ENCODE data around the gene SLC39A1.
"Not testable (repeated sequence)": the region's sequence is repeated elsewhere in the genome, so short reads cannot be mapped to it uniquely, and the experiment has no call there.

The SLC39A1 gene, protein sequence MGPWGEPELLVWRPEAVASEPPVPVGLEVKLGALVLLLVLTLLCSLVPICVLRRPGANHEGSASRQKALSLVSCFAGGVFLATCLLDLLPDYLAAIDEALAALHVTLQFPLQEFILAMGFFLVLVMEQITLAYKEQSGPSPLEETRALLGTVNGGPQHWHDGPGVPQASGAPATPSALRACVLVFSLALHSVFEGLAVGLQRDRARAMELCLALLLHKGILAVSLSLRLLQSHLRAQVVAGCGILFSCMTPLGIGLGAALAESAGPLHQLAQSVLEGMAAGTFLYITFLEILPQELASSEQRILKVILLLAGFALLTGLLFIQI

GRCh38 chr1:153963030-153963849 is at the start of gene SLC39A1:
Gene SLC39A1, minus strand, starts transcription at chr1:153963537. Its CDS starts 822 bp downstream, at chr1:153962715.
- DNase-seq (ENCODE audit: low spot score): peak; percentile 95

DNA sequence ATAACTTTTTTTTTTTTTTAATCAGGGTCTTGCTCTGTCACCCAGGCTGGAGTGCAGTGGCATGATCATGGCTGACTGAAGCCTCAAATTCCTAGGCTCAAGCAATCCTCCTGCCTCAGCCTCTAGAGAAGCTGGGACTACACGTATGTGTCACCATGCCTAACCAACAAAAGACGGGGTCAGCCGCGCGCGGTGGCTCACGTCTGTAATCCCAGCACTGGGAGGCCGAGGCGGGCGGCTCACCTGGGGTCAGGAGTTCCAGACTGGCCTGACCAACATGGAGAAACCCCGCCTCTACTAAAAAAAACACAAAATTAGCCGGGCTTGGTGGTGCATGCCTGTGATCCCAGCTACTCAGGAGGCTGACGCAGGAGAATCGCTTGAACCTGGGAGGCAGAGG is 49.2 kb upstream of the SLC39A1 start:
- DNase-seq (ENCODE audit: low spot score): not testable (repeated sequence)

DNA sequence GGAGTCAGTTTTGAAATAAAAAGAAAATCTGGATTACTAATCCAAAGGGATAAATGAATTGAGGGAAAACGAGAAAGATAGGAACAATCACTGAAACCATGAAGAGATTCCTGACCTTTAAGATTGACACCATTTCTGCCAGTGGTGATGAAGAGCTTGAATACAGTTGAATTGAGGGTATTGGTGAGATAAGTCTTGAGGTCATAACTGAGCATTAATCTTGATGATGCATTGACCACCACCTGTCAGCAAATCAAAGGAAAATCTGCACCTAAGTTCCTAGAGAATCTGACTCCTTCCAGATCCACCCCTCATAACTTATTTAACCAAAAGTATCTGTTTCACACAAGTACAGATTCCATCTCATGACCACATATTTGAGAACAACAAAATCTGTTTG is 48.8 kb upstream of the SLC39A1 start:
- DNase-seq (ENCODE audit: low spot score): no peak

- no peak for DNase-seq (ENCODE audit: low spot score)
These were observed 42.8 kb upstream of the SLC39A1 start for GRCh38 chr1:154006136-154006535.

DNA sequence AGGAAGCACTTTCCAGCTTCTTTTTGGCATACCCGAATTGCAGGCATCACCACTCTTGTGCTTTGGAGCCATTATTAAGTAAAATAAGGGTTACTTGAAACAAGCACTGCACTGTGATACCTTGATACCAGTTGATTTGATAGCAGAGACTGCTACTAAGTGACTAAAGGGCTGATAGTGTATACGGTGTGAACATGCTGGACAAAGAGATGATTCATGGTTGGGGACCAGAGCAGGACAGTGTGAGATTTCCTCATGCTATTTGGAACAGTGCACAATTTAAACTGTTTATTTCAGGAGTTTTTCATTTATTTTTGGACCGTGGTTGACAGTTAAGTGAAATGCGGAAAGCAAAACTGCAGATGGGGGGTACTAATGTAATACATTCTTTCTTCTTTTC is 37.1 kb upstream of the SLC39A1 start:
- no peak for DNase-seq (ENCODE audit: low spot score)

DNA sequence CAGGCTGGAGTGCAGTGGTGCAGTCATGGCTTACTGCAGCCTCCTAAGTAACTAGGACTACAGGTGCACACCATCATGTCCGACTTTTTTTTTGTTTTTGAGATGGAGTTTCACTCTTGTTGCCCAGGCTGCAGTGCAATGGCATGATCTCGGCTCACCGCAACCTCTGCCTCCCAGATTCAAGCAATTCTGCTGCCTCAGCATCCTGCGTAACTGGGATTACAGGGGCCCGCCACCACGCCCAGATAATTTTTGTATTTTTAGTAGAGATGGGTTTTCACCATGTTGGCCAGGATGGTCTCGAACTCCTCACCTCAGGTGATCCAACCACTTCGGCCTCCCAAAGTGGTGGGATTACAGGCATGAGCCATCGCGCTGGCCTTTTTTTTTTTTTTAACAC is 33.5 kb upstream of the SLC39A1 start:
- DNase-seq (ENCODE audit: low spot score): not testable (repeated sequence)

- no peak for DNase-seq (ENCODE audit: low spot score)
These were observed 32.3 kb upstream of the SLC39A1 start for GRCh38 chr1:153995640-153996039.

GRCh38 chr1:153995202-153995601 is 31.9 kb upstream of the SLC39A1 start:
- no peak for DNase-seq (ENCODE audit: low spot score)

- no peak for DNase-seq (ENCODE audit: low spot score)
These were observed 28.5 kb upstream of the SLC39A1 start for GRCh38 chr1:153991806-153992205.

DNA sequence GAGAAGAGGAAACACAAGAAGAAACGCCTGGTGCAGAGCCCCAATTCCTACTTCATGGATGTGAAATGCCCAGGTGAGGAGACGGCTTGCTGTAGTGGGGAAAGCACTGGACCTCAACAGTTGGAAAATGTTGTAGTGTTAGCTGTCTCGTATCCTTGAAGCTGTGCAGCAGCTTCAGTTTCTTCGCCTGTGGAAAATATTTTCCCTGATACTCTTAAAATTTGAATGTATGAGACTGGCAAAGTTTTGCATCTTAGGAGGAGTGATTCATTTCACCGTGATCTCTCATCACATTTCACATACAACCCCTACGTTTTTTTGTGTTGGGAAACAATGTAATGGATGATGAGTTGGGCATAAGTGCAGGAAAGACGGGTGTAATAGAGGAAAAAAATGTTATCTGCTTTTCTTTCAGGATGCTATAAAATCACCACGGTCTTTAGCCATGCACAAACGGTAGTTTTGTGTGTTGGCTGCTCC is 27.9 kb upstream of the SLC39A1 start:
- no peak for DNase-seq (ENCODE audit: low spot score)

- DNase-seq (ENCODE audit: low spot score): peak; percentile 100
These were observed 27.3 kb upstream of the SLC39A1 start, which contains the start of gene RPS27 for GRCh38 chr1:153990468-153991150. Gene RPS27, plus strand, starts transcription at chr1:153990762. Its CDS starts 35 bp downstream, at chr1:153990797.

- no peak for DNase-seq (ENCODE audit: low spot score)
These were observed 24.3 kb upstream of the SLC39A1 start for GRCh38 chr1:153987621-153988020.

- peak; percentile 95 for DNase-seq (ENCODE audit: low spot score)
These were observed 22.8 kb upstream of the SLC39A1 start, which contains the start of gene RAB13 for GRCh38 chr1:153985941-153986761. Gene RAB13, minus strand, starts transcription at chr1:153986339. Its CDS starts 103 bp downstream, at chr1:153986236.

DNA sequence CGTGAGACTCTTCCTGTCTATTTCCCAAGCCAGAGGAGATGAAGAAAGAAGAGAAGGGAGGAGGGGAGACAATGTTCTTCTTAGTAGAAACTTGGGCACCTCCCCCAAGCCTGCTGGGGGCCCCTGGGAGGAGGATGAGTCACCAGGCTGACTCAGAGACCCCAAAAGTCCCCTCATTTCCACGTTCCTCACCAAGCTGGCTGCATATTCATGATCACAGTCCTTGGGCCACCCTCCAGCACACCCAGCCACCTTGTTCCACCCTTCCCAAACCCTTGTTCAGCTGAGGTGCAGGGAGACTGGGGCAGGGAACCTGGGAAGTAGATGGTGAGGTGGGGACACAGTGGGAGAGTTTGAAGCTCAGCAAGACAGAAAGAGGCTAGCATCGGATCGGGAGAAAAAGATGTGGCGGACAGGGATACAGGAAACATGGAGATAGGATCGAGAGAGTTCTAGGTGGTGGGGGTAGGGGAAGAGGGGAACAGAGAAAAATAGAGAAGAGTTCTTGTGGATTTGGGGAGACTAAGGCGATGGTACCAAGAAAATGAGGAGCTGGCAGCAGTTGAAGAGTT is 22.1 kb upstream of the SLC39A1 start:
- DNase-seq (ENCODE audit: low spot score): no peak

DNA sequence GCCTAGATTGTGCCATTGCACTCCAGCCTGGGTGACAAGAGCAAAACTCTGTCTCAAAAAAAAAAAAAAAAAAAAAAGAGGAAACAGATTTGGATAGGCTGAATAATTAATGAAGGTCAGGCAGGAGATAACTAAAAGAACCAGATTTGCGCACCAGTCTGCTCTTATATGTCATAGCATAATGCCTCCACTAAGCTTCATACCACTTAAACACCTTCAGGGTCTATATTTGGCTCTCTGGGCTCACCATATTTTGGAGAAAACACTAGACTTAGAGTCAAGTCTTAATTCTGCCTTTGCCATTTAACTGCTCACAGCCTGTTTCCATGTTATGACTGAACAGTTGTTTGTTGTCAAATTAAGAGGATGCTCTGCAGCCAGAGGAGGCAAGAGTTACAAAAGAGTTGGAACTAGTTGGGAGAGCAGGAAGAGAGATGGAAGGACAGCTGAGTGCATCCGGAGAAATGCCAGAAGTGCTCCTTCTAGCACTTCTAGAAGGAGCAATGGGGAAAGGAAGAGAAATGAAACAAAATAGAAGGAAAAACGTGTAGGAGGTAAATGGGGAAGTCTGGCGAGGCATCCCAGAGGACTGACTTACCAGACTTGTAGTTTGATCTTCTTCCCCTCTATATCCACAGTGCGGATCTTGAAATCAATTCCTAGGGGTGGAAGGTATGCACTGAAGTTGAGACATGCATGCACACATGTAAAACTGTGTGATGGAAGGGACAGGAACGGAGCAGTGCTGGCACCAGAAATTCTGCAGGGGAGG is 21.0 kb upstream of the SLC39A1 start:
- DNase-seq (ENCODE audit: low spot score): no peak

DNA sequence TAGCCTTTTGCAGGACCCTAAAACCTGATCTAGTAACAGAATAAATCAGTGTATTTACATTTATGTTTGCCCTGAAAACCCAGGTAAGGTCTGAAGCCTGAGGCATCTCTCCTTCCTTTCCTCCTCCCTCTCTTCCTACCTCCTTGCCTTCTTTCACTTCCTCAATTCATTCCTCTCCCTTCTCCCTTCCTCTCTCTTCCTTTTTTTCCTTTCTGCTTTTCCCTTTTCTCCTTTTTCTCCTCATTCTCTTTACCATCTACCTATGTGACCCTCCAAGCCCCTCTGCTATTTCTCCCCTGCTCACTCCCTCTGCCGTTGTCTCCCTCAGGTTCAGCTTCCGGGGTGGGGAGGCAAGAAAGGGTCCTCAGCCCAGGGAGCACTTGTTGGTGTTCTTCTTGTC is 18.4 kb upstream of the SLC39A1 start:
- DNase-seq (ENCODE audit: low spot score): not testable (repeated sequence)

DNA sequence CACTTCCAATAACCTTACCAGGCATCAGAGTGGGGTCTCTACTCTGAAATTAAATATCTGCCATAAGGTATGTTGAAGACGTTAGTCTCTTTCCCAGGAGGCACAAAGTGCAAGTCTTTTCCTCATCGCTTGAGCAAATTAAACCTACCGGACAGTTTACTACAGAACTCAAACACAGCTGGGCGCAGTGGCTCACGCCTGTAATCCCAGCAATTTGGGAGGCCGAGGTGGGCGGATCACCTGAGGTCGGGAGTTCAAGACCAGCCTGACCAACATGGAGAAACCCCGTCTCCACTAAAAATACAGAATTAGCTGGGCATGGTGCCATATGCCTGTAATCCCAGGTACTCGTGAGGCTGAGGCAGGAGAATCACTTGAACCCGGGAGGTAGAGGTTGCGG is 15.8 kb upstream of the SLC39A1 start:
- DNase-seq (ENCODE audit: low spot score): not testable (repeated sequence)

DNA sequence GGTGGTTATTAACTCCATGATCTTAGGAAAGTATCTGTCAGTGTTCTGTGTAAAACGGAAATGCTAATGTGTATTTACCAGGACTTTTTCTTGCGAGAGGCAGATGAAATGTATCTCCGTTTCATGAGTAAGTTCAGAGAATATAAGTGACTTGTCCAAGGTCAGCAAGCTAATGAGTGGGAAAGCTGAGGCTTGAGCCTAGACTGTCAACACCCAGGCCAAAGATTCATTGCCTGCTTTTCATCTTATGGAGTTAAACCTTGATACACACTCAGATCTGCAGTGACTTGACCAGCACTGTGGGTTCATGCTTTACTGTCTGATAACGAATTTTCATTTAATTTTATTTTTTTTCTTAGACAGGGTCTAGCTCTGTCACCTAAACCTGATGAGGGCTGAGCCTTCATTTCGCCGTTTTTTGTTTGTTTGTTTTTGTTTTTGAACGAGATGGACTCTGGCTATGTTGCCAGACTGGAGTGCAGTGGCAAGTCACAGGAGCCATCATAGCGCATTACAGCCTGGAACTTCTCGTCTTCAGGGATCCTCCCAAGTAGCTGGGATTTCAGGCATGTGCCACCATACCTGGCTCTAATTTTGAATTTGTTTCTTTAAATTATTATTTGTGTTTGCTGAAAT is 15.1 kb upstream of the SLC39A1 start:
- DNase-seq (ENCODE audit: low spot score): no peak
